Activated naive CD8-positive, alpha-beta T cell (primary cell): Measurements from ENCODE around the gene KLF11.
"Not testable (repeated sequence)": the region's sequence is repeated elsewhere in the genome, so short reads cannot be mapped to it uniquely, and the experiment has no call there.

ENCODE experiments used
- H3K27ac Mint-ChIP-seq: one replicate; pipeline ENCODE4 v1.8.0; 2021; ENCODE audit warnings: mixed read lengths
- H3K27me3 Mint-ChIP-seq: one replicate; pipeline ENCODE4 v1.8.0; 2021; ENCODE audit warnings: mixed read lengths
- H3K36me3 Mint-ChIP-seq: one replicate; pipeline ENCODE4 v1.8.0; 2021; ENCODE audit warnings: mixed read lengths
- H3K4me1 Mint-ChIP-seq: one replicate; pipeline ENCODE4 v1.8.0; 2021; ENCODE audit warnings: low read depth, mixed read lengths
- H3K4me3 Mint-ChIP-seq: one replicate; pipeline ENCODE4 v1.8.0; 2021; ENCODE audit warnings: mild to moderate bottlenecking, mixed read lengths
- H3K9me3 Mint-ChIP-seq: one replicate; pipeline ENCODE4 v1.8.0; 2021; ENCODE audit warnings: low read depth, mixed read lengths

KLF11 gene

DNA sequence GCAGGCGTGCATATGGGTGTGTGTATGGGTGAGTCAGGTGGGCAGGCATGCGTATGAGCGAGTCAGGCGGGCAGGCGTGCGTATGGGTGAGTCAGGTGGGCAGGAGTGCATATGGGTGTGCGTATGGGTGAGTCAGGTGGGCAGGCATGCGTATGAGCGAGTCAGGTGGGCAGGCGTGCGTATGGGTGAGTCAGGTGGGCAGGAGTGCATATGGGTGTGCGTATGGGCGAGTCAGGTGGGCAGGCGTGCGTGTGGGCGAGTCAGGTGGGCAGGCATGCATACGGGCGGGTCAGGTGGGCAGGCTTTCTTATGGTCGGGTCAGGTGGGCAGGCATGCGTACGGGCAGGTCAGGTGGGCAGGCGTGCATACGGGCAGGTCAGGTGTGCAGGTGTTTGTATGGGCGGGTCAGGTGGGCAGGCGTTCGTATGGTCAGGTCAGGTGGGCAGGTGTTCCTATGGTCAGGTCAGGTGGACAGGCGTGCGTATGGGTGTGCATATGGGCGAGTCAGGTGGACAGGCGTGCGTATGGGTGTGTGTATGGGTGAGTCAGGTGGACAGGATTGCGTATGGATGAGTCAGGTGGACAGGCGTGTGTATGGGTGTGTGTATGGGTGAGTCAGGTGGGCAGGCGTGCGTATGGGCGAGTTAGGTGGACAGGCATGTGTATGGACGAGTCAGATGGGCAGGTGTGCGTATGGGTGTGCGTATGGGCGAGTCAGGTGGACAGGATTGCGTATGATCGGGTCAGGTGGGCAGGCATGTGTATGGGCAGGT, 28.7 kb upstream of the KLF11 start:
- H3K9me3 Mint-ChIP-seq, result peaks cover 4% of the 10 kb centered on the region
- H3K36me3 Mint-ChIP-seq, result no peaks in the 10 kb centered on the region
- H3K27me3 Mint-ChIP-seq, result no peaks in the 10 kb centered on the region
- no peaks in the 10 kb centered on the region for H3K4me1 Mint-ChIP-seq
- H3K27ac Mint-ChIP-seq, result no peak overlapping the region
- H3K4me3 Mint-ChIP-seq, result no peak overlapping the region

DNA sequence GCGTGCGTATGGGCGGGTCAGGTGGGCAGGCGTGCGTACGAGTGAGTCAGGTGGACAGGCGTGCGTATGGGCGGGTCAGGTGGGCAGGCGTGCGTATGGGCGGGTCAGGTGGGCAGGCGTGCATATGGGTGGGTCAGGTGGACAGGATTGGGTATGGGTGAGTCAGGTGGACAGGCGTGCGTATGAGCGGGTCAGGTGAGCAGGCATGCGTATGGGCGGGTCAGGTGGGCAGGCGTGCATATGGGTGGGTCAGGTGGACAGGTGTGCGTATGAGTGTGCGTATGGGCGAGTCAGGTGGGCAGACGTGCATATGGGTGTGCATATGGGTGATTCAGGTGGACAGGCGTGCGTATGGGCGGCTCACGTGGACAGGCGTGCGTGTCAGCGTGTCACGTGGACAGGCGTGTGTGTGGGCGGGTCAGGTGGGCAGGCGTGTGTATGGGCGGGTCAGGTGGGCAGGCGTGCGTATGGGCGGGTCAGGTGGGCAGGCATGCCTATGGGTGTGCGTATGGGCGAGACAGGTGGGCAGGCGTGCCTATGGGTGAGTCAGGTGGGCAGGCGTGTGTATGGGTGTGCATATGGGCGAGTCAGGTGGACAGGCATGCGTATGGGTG, 27.9 kb upstream of the KLF11 start:
- not testable (repeated sequence) for H3K9me3 Mint-ChIP-seq, H3K36me3 Mint-ChIP-seq, H3K4me1 Mint-ChIP-seq, H3K27me3 Mint-ChIP-seq, H3K27ac Mint-ChIP-seq, H3K4me3 Mint-ChIP-seq

DNA sequence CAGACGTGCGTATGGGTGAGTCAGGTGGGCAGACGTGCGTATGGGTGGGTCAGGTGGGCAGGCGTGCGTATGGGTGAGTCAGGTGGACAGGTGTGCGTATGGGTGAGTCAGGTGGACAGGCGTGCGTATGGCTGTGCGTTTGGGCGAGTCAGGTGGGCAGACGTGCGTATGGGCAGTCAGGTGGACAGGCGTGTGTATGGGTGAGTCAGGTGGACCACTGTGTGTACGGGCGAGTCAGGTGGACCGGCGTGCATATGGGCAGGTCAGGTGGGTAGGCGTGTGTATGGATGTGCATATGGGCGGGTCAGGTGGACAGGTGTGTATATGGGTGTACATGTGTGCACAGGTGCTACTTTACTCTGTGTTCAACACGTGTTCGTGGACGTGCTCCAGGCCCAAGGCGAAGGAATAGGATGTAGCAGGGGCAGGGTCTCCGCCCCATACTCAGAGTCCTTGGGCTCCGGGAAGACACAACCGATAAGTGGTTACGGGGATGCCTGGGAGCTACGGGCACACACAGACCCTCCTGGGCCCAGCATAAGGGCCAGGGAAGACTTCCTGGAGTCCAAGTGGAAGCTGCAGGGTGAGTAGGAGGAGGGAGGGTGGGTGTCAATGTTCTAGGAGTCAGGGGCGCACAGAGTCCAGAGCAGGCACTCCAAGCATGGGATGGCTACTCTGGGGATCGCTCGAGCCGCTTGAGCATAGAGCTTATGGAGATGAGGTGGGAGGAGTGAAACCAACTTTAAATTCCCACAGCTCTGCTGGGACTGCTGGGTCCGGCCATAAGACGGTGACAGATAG, 27.1 kb upstream of the KLF11 start:
- Mint-ChIP-seq H3K27me3 (no peaks in the 10 kb centered on the region), H3K9me3 (peaks cover 4% of the 10 kb centered on the region), H3K27ac (no peak overlapping the region), H3K36me3 (no peaks in the 10 kb centered on the region), H3K4me3 (no peak overlapping the region), H3K4me1 (no peaks in the 10 kb centered on the region)

DNA sequence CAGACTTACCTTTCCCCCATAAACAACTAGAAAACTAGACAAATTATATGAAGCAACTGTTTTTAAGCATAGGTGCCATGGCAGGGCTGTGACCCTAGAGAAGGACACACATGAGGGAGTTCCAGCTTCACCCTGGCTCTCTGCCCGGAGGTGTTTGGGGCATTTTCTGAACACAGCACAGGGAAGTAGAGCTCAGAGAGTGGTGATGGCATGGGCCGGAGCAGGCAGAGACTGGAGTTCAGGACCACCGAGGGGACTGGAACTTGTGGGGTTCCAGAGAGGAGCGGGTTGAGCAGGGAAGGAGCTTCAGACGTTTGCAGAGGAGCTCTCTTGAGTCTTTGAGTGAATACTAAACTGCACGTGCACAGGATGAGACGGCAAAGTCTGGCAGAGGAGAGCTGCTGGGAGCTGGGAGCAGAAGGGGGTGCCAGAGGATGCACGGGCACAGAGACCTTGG, 26.5 kb upstream of the KLF11 start:
- no peak overlapping the region for H3K4me3 Mint-ChIP-seq
- no peaks in the 10 kb centered on the region for H3K36me3 Mint-ChIP-seq
- no peak overlapping the region for H3K27ac Mint-ChIP-seq
- peaks cover 4% of the 10 kb centered on the region for H3K9me3 Mint-ChIP-seq
- H3K27me3 Mint-ChIP-seq, result no peaks in the 10 kb centered on the region
- H3K4me1 Mint-ChIP-seq, result no peaks in the 10 kb centered on the region

DNA sequence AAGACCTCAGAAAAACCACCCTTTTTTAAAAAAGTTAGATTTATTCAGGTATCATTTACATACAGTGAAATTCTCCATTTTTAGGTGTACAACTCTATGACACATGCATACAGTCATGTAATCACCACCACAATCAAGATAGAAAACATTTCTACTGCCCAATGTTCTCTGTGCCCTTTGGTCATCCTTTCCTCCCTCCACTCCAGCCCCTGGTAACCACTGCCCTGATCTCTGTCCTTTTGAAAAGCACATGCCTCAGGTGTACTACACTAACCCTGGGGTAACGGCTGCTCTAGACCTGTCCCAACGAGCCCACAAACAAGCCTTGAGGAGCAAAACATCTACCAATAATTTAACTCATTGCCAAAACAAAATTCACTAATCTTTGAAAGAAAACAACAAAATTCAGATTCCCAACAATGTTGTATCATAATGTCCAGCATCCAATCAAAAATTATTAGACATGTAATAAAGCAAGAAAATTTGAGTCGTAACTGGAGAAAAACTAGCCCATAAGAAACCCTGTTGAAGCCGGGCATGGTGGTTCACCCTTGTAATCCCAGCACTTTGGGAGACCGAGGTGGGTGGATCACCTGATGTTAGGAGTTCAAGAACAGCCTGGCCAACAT, 25.9 kb upstream of the KLF11 start:
- Mint-ChIP-seq H3K27ac (no peak overlapping the region), H3K4me3 (no peak overlapping the region), H3K36me3 (no peaks in the 10 kb centered on the region), H3K27me3 (no peaks in the 10 kb centered on the region), H3K9me3 (peaks cover 4% of the 10 kb centered on the region), H3K4me1 (no peaks in the 10 kb centered on the region)

DNA sequence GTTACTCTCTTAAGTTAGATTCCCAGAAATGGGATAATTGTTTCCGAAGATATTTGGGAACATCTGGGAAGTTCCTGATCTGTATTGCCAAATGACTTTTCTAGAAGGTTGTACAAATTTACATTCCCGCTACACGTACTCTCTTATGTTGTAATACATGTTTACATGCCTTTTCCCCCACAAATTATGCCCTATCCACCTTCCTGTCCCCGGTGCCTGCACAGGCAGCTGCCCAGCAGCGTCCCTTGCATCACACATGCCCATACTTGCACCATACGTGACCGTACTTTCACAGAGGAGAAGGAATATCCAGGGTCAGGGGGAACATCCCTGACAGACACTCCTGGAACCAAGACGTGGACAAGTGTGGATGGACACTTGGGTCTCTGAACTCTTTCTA, 24.2 kb upstream of the KLF11 start:
- no peaks in the 10 kb centered on the region for H3K4me1 Mint-ChIP-seq
- H3K4me3 Mint-ChIP-seq, result no peak overlapping the region
- no peaks in the 10 kb centered on the region for H3K27me3 Mint-ChIP-seq
- no peak overlapping the region for H3K27ac Mint-ChIP-seq
- no peaks in the 10 kb centered on the region for H3K36me3 Mint-ChIP-seq
- peaks cover 4% of the 10 kb centered on the region for H3K9me3 Mint-ChIP-seq

DNA sequence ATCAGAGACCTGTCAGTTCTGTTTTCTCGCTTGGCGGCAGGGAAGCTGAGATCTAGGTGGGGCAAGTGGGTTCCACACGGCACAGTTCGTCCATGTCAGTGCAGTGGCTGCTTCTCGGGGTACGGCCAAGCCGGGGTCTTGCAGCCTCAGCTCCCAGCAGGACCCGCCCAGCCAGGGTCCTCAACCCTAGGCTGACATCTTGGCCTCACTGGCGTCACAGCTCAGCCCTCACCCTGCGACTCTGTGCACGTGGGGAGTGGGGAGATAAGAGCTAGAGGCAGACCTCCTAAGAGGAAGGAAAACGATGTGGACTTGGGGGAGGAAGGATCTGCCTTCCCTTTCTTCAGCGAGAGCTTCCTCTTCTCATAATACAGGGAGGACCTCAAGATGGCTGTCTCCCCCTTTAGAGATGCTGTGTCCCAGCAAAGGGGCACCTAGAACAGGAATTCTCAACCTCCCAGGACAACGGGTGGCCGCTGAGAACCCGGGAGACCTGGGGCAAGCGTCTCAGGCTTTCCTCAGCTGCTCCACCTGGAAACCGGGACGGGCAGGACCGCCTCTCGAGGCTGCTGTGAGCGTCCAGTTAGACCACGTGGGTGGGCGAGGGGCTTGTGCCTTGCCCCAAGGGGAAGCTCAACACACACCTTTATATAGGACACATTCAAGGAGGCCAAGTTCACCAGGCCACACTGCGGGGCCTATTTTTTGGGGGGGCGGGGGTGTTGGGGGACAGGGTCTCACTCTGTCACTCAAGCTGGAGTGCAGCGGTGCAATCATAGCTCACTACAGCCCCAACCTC, 23.5 kb upstream of the KLF11 start:
- Mint-ChIP-seq H3K9me3 (peaks cover 4% of the 10 kb centered on the region), H3K4me1 (no peaks in the 10 kb centered on the region), H3K27ac (no peak overlapping the region), H3K27me3 (no peaks in the 10 kb centered on the region), H3K4me3 (no peak overlapping the region), H3K36me3 (no peaks in the 10 kb centered on the region)

DNA sequence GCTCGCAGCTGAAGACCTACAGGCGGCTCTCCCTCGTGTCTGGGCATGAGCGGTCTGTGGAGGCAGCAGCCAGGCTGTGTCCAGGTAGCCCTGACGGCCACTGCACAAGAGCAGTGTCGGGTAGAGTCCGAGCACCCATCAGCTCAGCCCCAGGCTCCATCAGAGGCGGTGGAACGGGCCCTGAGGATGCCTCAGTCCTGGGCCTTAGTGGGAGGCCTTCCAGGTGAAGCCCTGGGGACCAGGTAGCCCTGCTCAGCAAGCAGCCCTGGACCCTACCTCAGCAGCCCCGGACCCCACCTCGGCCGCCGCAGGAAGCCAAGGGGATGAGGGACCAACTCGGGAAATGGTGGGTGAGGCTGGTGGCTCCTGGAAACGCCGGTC, 21.3 kb upstream of the KLF11 start:
- Mint-ChIP-seq H3K4me1 (no peaks in the 10 kb centered on the region), H3K36me3 (no peaks in the 10 kb centered on the region), H3K27ac (no peak overlapping the region), H3K4me3 (no peak overlapping the region), H3K27me3 (no peaks in the 10 kb centered on the region), H3K9me3 (peaks cover 4% of the 10 kb centered on the region)

DNA sequence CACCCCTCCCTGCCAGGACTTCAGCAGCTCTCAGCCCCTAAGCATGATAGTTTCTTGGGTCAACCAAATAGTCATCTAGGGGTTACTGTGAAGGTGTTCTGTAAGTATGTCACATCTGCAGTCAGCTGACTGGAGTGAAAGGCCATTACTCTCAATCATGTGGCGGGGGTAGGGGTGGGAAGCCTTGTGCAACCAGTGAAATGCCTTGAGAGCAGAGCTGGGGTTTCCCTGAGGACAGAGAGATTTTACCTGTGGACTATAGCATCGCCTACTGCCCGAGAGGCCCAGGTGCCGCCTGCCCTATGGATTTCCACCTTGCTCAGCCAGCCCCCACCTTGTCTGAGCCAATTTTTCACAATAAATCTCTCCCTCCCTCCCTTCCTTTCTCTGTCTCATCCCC, 20.9 kb upstream of the KLF11 start:
- Mint-ChIP-seq H3K4me1 (peaks cover 2% of the 10 kb centered on the region), H3K36me3 (no peaks in the 10 kb centered on the region), H3K27ac (no peak overlapping the region), H3K4me3 (no peak overlapping the region), H3K9me3 (peaks cover 1% of the 10 kb centered on the region), H3K27me3 (no peaks in the 10 kb centered on the region)

DNA sequence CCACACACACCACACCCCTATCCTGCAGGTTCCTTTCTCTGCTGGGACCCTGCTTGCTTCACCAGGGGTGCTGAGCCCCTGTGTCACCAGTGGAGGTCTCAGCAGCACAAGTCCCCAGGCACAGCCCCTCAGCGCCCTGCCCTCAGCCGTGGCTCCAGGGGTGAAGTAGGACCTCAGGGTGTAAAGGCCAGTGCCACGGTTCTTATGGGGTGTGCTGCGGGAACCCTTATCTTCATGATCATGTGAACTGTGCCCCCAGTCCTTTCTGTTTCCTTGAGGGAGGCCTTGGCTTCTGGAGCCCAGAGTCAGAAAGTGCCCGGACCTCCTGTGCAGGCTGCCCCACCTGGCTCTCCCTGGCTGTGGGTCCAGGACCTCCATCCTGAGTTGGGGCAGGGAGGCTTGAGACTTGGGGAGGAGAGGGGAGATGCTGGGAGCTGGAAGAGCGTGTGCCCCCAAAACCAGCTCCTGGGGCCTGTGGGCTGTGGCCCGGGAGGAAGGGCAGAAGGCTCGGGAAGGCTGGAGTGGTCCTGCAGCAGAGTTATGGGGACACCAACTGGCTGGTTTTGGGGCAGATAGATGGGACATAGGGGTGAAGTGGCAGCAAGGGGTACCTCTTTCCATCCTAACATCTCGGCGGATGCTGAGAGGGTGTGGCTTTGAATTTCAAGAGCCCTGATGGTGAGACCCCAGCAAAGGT, 20.2 kb upstream of the KLF11 start:
- peaks cover 6% of the 10 kb centered on the region for H3K4me1 Mint-ChIP-seq
- H3K4me3 Mint-ChIP-seq, result no peak overlapping the region
- H3K36me3 Mint-ChIP-seq, result no peaks in the 10 kb centered on the region
- no peaks in the 10 kb centered on the region for H3K9me3 Mint-ChIP-seq
- no peak overlapping the region for H3K27ac Mint-ChIP-seq
- H3K27me3 Mint-ChIP-seq, result no peaks in the 10 kb centered on the region

DNA sequence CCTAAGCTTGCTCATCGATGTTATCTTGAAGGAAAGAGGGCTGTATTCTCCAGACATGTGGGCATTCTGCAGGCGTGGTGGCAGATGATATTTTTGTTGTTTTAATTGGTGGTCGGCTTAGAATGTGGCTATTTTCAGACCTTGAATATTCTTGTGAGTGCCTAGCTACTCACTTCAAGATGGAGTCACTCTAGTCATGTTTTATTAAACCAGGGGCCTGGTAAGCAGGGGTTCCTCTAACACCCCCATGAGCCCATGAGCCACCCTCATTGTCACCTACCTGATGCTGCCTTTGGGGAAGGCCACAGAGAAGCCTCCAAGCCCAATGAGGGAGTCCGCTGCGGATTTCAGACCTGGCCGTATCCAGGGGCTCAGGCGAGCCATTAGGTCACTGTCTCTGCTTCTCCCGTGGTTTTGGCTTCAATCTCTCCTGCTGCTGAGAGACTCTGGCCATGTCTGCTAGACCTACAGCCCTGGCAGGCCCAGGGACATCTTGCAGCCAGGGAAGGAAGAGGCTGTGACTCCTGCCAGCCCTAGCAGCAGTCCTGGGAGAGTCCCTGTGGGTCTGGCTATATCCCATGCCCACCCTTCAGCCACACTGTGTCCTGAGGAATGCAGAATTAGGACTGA, 16.3 kb upstream of the KLF11 start:
- Mint-ChIP-seq H3K27me3 (no peaks in the 10 kb centered on the region), H3K4me3 (no peak overlapping the region), H3K4me1 (peaks cover 26% of the 10 kb centered on the region), H3K27ac (no peak overlapping the region), H3K9me3 (no peaks in the 10 kb centered on the region), H3K36me3 (no peaks in the 10 kb centered on the region)

DNA sequence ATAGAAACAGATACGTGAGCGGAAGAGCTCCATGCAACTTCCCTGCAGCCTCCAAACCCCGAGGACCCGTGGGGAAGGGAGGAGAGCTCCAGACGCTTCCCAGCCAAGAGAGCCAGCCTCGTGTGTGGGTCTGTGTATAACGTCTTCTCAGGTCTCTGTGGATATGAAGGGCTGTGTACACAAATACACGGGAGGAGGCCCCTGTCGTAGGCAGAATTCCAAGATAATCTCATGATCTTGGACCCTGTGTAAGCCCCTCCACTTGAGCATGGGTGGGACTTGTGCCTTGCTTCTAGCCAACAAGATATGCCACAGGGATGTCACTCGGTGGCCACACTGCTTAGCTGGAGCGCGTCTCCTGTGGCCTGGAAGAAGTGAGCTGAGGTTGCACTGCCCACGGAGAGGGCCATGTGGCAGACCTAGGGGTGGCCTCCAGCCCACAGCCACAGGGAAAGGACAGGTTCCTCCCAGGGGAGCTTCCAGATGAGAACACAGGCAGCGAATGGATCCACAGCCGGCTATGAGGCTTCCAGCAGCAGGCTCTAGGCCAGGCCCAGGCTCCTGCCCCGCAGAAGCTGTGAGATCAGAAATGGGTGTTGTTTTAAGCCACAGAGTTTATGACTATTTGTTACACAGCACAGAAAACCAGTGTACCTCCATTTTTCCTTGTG, 15.6 kb upstream of the KLF11 start:
- Mint-ChIP-seq H3K4me3 (no peak overlapping the region), H3K36me3 (no peaks in the 10 kb centered on the region), H3K27ac (no peak overlapping the region), H3K4me1 (peaks cover 26% of the 10 kb centered on the region), H3K27me3 (no peaks in the 10 kb centered on the region), H3K9me3 (no peaks in the 10 kb centered on the region)

DNA sequence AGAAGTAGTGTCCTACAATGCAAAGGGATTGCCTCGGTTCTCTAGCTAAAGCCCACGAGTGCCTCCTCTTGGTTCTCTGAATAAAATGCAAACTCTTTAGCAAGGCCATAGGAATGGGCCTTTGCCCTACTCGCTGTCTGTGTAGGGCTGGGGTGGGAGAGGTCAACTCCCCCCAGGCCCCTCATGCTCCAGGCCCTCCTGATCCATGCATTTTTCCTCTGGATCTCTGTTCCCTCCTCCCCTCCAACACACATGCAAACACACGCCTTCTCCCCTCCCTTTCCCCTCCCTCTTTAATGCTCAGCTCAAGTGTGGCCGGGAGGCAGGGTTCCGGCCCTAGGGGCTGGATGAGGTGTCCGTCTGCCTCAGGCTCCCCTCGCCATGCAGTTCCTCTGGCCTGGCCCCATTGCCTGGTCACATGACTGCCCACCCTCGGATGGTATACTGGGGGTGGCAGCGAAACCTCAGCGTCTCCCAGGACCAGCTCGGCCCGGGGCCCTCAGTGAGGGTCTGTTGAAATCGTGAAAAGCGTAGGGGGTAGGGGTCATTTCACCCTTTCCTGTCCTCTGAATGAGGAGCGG, 14.9 kb upstream of the KLF11 start:
- H3K9me3 Mint-ChIP-seq, result no peaks in the 10 kb centered on the region
- H3K4me3 Mint-ChIP-seq, result no peak overlapping the region
- H3K27ac Mint-ChIP-seq, result no peak overlapping the region
- no peaks in the 10 kb centered on the region for H3K27me3 Mint-ChIP-seq
- peaks cover 26% of the 10 kb centered on the region for H3K4me1 Mint-ChIP-seq
- H3K36me3 Mint-ChIP-seq, result no peaks in the 10 kb centered on the region
